ENCODE measurements around the gene EDIL3.

The EDIL3 gene

GRCh38 chr5:83937837-83938236 lies 446.8 kb downstream of the EDIL3 start:
- DNase-seq, result no peak

DNA sequence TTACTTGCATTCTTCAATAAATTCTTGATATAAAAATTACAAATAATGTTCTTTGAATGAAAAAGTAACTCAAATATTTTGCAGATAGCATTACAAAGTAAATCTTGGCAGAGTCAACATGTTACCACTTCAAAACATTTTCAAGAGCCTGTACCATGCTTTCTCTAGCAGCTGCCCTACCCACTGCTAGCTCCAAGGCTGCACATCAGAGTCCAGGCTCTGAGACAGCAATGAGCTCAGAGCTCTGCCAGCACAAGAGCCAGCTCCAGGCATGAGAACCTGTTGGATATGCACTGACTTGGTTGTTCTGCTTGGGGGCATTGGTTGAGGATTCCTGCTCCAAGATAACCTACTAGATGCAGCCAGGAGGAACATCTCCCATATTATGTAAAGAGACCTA lies 452.7 kb downstream of the EDIL3 start:
- no peak for DNase-seq

GRCh38 chr5:83927140-83927733 lies 457.4 kb downstream of the EDIL3 start:
- peak; percentile 10 to 26 for DNase-seq

- no peak for DNase-seq
Measured at GRCh38 chr5:83925955-83926337, 458.7 kb downstream of the EDIL3 start.

GRCh38 chr5:83925321-83925954 lies 459.2 kb downstream of the EDIL3 start:
- no peak for DNase-seq

DNA sequence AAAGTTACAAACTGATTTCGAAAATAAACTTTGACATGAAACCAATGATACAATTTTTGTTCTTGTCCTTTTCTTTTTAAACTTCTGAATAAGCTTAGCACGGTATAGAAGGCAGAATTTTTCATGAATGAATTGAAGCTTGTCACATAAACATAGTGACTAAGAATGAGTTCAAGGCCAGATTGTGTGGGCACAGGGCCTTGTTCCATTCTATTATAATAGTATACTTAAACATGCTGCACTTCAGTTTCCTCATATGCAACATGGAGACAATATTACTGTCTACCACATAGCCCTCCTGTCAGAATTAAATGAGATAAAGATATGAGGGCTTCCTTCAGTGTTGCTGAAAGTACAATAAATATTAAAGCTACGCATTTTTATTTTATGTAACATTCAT lies 459.8 kb downstream of the EDIL3 start:
- no peak for DNase-seq

GRCh38 chr5:83924171-83924570 lies 460.5 kb downstream of the EDIL3 start:
- DNase-seq, result no peak

- DNase-seq, result no peak
Measured at GRCh38 chr5:83922699-83923098, 462.0 kb downstream of the EDIL3 start.

GRCh38 chr5:83921666-83922193 lies 462.9 kb downstream of the EDIL3 start:
- no peak for DNase-seq

DNA sequence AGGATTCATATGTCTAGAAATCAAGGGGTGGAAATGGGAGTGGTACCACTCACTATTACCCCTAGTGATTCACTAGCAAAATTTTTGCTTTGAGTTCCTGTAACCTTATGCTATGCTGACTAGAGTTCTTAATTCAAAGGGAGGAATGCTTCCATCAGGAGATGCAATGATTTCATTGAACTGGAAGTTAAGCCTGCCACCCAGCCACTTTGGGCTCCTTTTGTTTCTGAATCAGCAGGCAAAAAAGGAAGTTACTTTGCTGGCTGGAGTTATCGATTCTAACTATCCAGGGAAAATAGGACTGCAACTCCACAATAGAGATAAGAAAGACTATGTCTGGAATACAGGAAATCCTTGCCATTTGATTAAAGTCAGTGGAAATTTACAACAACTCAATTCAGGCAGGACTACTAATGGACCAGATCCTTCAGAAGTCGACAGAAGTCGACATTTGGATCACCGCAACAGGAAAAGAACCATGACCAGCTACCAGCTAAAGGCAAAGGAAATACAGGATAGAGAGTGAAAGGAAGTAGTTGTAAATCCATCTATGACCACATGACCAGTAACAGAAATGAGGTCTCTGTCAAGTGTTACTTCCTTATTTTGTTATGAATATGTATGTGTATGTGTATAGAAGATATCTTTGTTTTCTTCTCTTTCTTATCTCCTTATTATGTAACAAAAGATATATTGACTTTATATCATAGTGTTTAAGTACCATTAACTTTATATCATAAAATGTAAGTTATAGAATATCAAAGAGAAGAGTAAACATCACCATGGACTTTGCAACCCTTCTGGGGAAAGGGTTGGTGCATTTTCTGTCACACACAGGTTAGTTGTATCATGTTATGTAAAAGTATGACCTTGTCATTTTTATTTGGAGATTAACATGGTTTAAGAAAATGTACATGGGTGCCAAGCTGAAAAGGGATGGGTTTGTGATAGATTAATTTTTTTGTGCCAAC lies 465.3 kb downstream of the EDIL3 start:
- no peak for DNase-seq

DNA sequence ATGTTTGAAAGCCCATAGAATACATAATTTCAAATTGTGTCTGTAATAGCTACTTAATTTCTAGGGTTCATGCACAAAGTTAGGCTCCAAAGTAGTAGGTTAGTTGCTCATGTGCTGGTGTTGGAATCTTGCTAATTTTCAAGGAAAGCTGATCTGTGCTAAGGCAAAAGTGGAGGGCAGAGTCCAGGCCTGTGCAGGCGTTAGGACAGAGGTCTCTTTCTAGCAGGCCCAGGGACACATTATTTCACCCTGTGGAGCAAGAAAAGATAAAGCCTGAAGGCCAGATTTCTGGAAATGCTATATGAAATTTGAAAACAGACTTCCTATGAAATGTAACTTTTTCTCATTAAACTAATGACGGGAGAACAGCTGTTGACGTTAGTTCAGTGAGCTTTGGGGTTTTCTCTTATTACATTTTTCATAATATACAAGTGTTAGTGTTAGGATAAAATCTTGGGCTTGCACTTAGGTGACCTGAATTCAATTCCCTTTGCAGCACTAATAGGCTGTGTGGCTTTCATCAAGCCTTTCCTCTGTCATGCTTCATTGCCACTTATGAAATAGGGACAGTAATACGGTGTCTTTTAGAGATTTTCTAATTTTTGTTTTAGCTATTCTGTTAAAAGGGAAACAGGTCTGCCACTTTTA lies 467.3 kb downstream of the EDIL3 start:
- DNase-seq, result no peak

- no peak for DNase-seq
Measured at GRCh38 chr5:83914662-83915418, 469.8 kb downstream of the EDIL3 start.

GRCh38 chr5:83914199-83914598 lies 470.5 kb downstream of the EDIL3 start:
- no peak for DNase-seq

DNA sequence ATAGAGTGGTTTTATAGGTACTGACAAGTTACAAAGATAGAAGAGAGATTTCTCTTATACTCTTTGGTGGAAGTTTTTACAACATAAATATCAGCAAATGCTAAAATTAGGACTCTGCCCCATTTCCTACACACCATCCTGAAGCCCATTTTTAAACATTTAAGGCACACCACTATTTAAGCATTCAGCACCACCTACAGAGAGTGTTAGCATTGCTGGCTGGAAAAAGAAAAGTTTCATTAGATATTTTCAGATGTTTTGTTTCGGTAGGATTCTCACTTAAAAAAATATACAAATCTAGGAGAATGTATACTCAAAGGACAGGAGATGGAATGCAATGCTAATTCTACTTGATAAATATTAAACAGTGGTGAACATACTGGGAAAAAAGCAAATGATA lies 471.1 kb downstream of the EDIL3 start:
- DNase-seq, result no peak

DNA sequence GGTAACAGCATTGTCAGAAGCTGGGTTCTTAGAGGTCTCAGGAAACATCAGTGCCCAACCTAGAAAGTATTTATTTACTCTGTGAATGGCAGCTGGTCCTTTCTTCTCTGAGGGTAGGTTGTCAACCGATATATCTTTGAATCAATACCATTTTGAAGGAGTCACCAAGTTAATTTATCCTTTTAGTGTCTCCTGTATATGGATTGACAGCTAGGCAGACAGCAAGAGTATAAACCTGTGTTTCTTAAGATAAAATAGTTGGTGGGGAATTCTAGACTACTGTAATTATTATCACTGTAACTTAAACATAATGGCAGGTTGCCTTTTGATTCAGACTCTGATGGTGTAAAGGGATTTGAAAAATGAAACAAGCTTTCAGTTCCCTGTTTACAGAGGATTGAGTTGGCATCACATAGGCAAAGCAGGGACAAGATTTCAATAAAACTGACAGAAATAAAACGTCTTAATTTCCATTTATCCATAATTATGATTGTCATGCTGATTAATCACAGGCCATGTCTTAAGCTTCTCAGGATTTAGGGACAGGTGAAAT lies 473.2 kb downstream of the EDIL3 start:
- DNase-seq, result no peak

DNA sequence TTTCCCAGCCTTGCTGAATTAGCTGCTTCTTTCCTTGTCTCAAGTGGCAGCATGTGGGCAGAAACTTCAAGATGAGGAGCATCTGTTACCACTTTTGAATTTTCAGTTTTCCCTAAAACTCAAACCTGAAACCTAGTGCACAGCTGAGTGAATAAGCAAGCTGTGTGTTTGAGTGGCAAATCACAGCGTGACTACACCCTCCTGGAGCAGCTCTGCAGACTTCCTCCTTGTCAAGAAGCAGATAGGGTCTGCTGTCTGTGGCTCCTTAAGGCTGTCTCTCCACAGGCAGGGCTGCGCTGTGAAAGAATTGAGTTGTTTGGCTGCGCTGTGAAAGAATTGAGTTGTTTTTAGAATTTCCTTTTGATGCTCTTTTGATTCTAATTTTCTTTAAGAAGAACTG lies 484.4 kb downstream of the EDIL3 start:
- DNase-seq, result no peak

DNA sequence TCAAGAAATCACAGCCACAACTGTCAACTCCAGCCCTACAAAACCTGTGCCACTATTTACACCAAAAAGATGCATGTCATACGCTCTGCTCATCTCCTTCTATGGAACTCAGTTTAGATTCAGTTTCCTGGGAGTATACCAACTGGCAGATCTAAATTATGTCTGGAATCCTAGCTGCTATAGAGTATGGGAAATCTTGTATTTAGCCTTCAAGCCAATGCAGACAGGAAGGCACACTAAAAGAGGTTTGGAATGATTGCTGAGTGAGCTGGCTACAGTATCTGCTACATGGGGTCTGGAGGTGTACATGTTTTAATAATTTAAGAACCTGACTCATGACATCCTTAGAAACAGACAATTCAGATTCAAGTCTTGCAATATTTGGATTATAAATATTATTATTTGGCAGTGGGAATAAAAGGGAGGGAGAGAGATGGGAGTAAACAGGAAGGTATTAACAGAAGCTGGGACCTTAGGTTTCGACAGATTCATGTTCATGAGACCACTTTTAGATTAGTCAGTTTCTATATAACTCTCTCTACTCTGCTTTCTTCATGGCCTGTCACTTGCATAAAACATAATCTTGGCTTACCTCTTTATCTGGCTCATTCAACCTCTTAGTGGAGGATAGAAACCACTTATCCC lies 485.2 kb downstream of the EDIL3 start:
- no peak for DNase-seq

GRCh38 chr5:83895860-83896259 lies 488.8 kb downstream of the EDIL3 start:
- no peak for DNase-seq

DNA sequence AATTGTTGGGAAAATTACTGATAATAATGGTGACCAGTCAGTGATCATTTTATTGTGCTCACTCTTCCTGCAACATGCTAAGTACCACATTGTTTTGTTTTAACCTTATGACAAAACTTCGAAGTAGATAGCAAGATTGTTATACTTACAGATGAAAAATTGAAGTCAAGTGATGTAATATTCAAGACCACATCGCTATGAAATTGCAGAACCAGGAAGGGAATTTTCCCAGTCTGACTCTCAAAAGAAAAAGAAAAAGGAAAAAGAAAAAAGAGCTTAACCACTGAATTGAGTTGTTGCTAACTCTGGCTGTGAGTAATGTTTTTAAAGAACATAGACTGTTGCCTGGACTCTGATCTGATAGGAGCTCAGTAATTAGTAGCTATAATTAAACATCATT lies 493.4 kb downstream of the EDIL3 start:
- no peak for DNase-seq

Measured in NCI-H187 (cell line).